Measurements from ENCODE around the gene MSTO1. TPM values are rescaled to one million over a fixed set of nuclear protein-coding genes. Genes with fewer than 3 reads are reported as not detected.
A peak's percentile ranks its signal among the peaks of the same experiment; 100 is the strongest.
"Not testable (repeated sequence)": the region's sequence is repeated elsewhere in the genome, so short reads cannot be mapped to it uniquely, and the experiment has no call there.

Gene MSTO1
- total and polyA plus RNA-seq, 5 donors from 2014 or later = 7.0 to 46.0 (median 11.7) TPM

- ATAC-seq (ENCODE audit: low read depth in 2 of 2) (peak; percentile 64 to 71), DNase-seq (peak in 2 of 3 donors; percentile 22 to 44)
- Mint-ChIP-seq H3K9me3 (no peaks in the 10 kb centered on the region), H3K4me3 (peak overlapping the region; percentile 46 to 90 (median 76)), H3K4me1 (peaks cover 0 to 11% (median 2%) of the 10 kb centered on the region in 4 donors), H3K27ac (peak overlapping the region; percentile 33 to 98 (median 92)), H3K36me3 (no peaks in the 10 kb centered on the region), H3K27me3 (no peaks in the 10 kb centered on the region)
- H3K4me1 ChIP-seq (ENCODE audit: control insufficient read depth, insufficient read depth, low read length, poor library complexity, severe bottlenecking) = peaks cover 8% of the 10 kb centered on the region
- H3K4me3 ChIP-seq (ENCODE audit: low read depth, low read length) = peak overlapping the region; percentile 68
- no peaks in the 10 kb centered on the region for H3K9me3 ChIP-seq (ENCODE audit: control insufficient read depth in 2 of 2, low read length in 2 of 2)
- H3K27ac ChIP-seq (ENCODE audit: insufficient read depth, low read length, poor library complexity, severe bottlenecking) = peak overlapping the region; percentile 42
- H3K36me3 ChIP-seq (ENCODE audit: control insufficient read depth, insufficient read depth, low read length) = no peaks in the 10 kb centered on the region
- H3K27me3 ChIP-seq (ENCODE audit: control insufficient read depth, insufficient read depth, low read length) = no peaks in the 10 kb centered on the region
Observed at GRCh38 chr1:155598842-155599331, 11.1 kb upstream of the MSTO1 start.

- not testable (repeated sequence) for H3K27ac ChIP-seq (ENCODE audit: insufficient read depth, low read length, poor library complexity, severe bottlenecking); H3K4me3 Mint-ChIP-seq; H3K36me3 ChIP-seq (ENCODE audit: control insufficient read depth, insufficient read depth, low read length); H3K9me3 Mint-ChIP-seq; H3K36me3 Mint-ChIP-seq; ATAC-seq (ENCODE audit: low read depth in 2 of 2); DNase-seq; H3K4me3 ChIP-seq (ENCODE audit: low read depth, low read length); H3K27me3 ChIP-seq (ENCODE audit: control insufficient read depth, insufficient read depth, low read length); H3K27me3 Mint-ChIP-seq; H3K9me3 ChIP-seq (ENCODE audit: control insufficient read depth in 2 of 2, low read length in 2 of 2); H3K4me1 ChIP-seq (ENCODE audit: control insufficient read depth, insufficient read depth, low read length, poor library complexity, severe bottlenecking)
- peaks cover 0 to 11% (median 2%) of the 10 kb centered on the region in 4 donors for H3K4me1 Mint-ChIP-seq
- peak overlapping the region in 1 of 3 donors; percentile 92 for H3K27ac Mint-ChIP-seq
Observed at GRCh38 chr1:155599828-155600572, 10.0 kb upstream of the MSTO1 start.

GRCh38 chr1:155607708-155608107, 2.3 kb upstream of the MSTO1 start:
- Mint-ChIP-seq H3K4me3 (peak overlapping the region in 3 of 4 donors; percentile 57 to 88 (median 71)), H3K36me3 (peaks cover 4% of the 10 kb centered on the region), H3K27me3 (peaks cover 10% of the 10 kb centered on the region), H3K27ac (no peak overlapping the region), H3K4me1 (peaks cover 0 to 10% (median 8%) of the 10 kb centered on the region in 4 donors), H3K9me3 (no peaks in the 10 kb centered on the region)
- no peak overlapping the region for H3K4me3 ChIP-seq (ENCODE audit: low read depth, low read length)
- H3K27me3 ChIP-seq (ENCODE audit: control insufficient read depth, insufficient read depth, low read length) = no peaks in the 10 kb centered on the region
- ATAC-seq (ENCODE audit: low read depth in 2 of 2) (no peak), DNase-seq (no peak)
- H3K9me3 ChIP-seq (ENCODE audit: control insufficient read depth in 2 of 2, low read length in 2 of 2) = no peaks in the 10 kb centered on the region
- no peak overlapping the region for H3K27ac ChIP-seq (ENCODE audit: insufficient read depth, low read length, poor library complexity, severe bottlenecking)
- H3K4me1 ChIP-seq (ENCODE audit: control insufficient read depth, insufficient read depth, low read length, poor library complexity, severe bottlenecking) = no peaks in the 10 kb centered on the region
- H3K36me3 ChIP-seq (ENCODE audit: control insufficient read depth, insufficient read depth, low read length) = no peaks in the 10 kb centered on the region

GRCh38 chr1:155608888-155609225, 1.2 kb upstream of the MSTO1 start:
- Histone ChIP-seq H3K4me3 (ENCODE audit: low read depth, low read length) (no peak overlapping the region), H3K27me3 (ENCODE audit: control insufficient read depth, insufficient read depth, low read length) (no peaks in the 10 kb centered on the region), H3K27ac (ENCODE audit: insufficient read depth, low read length, poor library complexity, severe bottlenecking) (no peak overlapping the region), H3K9me3 (ENCODE audit: control insufficient read depth in 2 of 2, low read length in 2 of 2) (no peaks in the 10 kb centered on the region), H3K4me1 (ENCODE audit: control insufficient read depth, insufficient read depth, low read length, poor library complexity, severe bottlenecking) (no peaks in the 10 kb centered on the region), H3K36me3 (ENCODE audit: control insufficient read depth, insufficient read depth, low read length) (no peaks in the 10 kb centered on the region)
- peaks cover 10% of the 10 kb centered on the region for H3K27me3 Mint-ChIP-seq
- H3K4me1 Mint-ChIP-seq = peaks cover 0 to 14% (median 9%) of the 10 kb centered on the region in 4 donors
- DNase-seq (no peak), ATAC-seq (ENCODE audit: low read depth in 2 of 2) (no peak)
- H3K9me3 Mint-ChIP-seq = no peaks in the 10 kb centered on the region
- peak overlapping the region in 3 of 4 donors; percentile 17 to 70 (median 69) for H3K4me3 Mint-ChIP-seq
- peaks cover 8% of the 10 kb centered on the region for H3K36me3 Mint-ChIP-seq
- no peak overlapping the region for H3K27ac Mint-ChIP-seq

GRCh38 chr1:155610257-155610647, 234 bp downstream of the MSTO1 start:
- not testable (repeated sequence) for DNase-seq; H3K9me3 ChIP-seq (ENCODE audit: control insufficient read depth in 2 of 2, low read length in 2 of 2); H3K36me3 ChIP-seq (ENCODE audit: control insufficient read depth, insufficient read depth, low read length); H3K27me3 ChIP-seq (ENCODE audit: control insufficient read depth, insufficient read depth, low read length); H3K27ac ChIP-seq (ENCODE audit: insufficient read depth, low read length, poor library complexity, severe bottlenecking); H3K4me1 ChIP-seq (ENCODE audit: control insufficient read depth, insufficient read depth, low read length, poor library complexity, severe bottlenecking); H3K4me3 ChIP-seq (ENCODE audit: low read depth, low read length); H3K9me3 Mint-ChIP-seq
- ATAC-seq (ENCODE audit: low read depth in 2 of 2) = peak; percentile 1 to 5
- Mint-ChIP-seq H3K27ac (peak overlapping the region in 1 of 3 donors; percentile 94), H3K36me3 (peaks cover 11% of the 10 kb centered on the region), H3K4me1 (peaks cover 0 to 14% (median 9%) of the 10 kb centered on the region in 4 donors), H3K27me3 (peaks cover 10% of the 10 kb centered on the region), H3K4me3 (peak overlapping the region; percentile 96 to 100 (median 98))

GRCh38 chr1:155613226-155613625, 3.2 kb downstream of the MSTO1 start:
- H3K9me3 Mint-ChIP-seq; H3K27me3 ChIP-seq (ENCODE audit: control insufficient read depth, insufficient read depth, low read length); ATAC-seq (ENCODE audit: low read depth in 2 of 2); H3K27me3 Mint-ChIP-seq; H3K36me3 ChIP-seq (ENCODE audit: control insufficient read depth, insufficient read depth, low read length); H3K4me1 ChIP-seq (ENCODE audit: control insufficient read depth, insufficient read depth, low read length, poor library complexity, severe bottlenecking); H3K4me3 ChIP-seq (ENCODE audit: low read depth, low read length); H3K9me3 ChIP-seq (ENCODE audit: control insufficient read depth in 2 of 2, low read length in 2 of 2); H3K27ac ChIP-seq (ENCODE audit: insufficient read depth, low read length, poor library complexity, severe bottlenecking); DNase-seq; H3K27ac Mint-ChIP-seq: not testable (repeated sequence)
- H3K4me1 Mint-ChIP-seq = peaks cover 0 to 14% (median 9%) of the 10 kb centered on the region in 4 donors
- H3K36me3 Mint-ChIP-seq = peaks cover 11% of the 10 kb centered on the region
- H3K4me3 Mint-ChIP-seq = peak overlapping the region in 2 of 4 donors; percentile 49 to 76

- H3K4me3 Mint-ChIP-seq = no peak overlapping the region
- Histone ChIP-seq H3K27ac (ENCODE audit: insufficient read depth, low read length, poor library complexity, severe bottlenecking) (no peak overlapping the region), H3K9me3 (ENCODE audit: control insufficient read depth in 2 of 2, low read length in 2 of 2) (no peaks in the 10 kb centered on the region), H3K4me3 (ENCODE audit: low read depth, low read length) (no peak overlapping the region), H3K4me1 (ENCODE audit: control insufficient read depth, insufficient read depth, low read length, poor library complexity, severe bottlenecking) (no peaks in the 10 kb centered on the region), H3K36me3 (ENCODE audit: control insufficient read depth, insufficient read depth, low read length) (no peaks in the 10 kb centered on the region), H3K27me3 (ENCODE audit: control insufficient read depth, insufficient read depth, low read length) (no peaks in the 10 kb centered on the region)
- no peak for DNase-seq
- no peaks in the 10 kb centered on the region for H3K9me3 Mint-ChIP-seq
- peak overlapping the region in 1 of 3 donors; percentile 65 for H3K27ac Mint-ChIP-seq
- H3K27me3 Mint-ChIP-seq = peaks cover 4% of the 10 kb centered on the region
- no peaks in the 10 kb centered on the region for H3K36me3 Mint-ChIP-seq
- no peak for ATAC-seq (ENCODE audit: low read depth in 2 of 2)
- H3K4me1 Mint-ChIP-seq = peaks cover 0 to 2% (median 0%) of the 10 kb centered on the region in 4 donors
Observed at GRCh38 chr1:155622191-155622590, 12.2 kb downstream of the MSTO1 start.

- H3K36me3 ChIP-seq (ENCODE audit: control insufficient read depth, insufficient read depth, low read length) = no peaks in the 10 kb centered on the region
- no peak overlapping the region for H3K27ac ChIP-seq (ENCODE audit: insufficient read depth, low read length, poor library complexity, severe bottlenecking)
- H3K27me3 ChIP-seq (ENCODE audit: control insufficient read depth, insufficient read depth, low read length) = no peaks in the 10 kb centered on the region
- Mint-ChIP-seq H3K27ac (no peak overlapping the region), H3K27me3 (peaks cover 4% of the 10 kb centered on the region), H3K4me3 (no peak overlapping the region), H3K36me3 (no peaks in the 10 kb centered on the region), H3K4me1 (peaks cover 0 to 2% (median 0%) of the 10 kb centered on the region in 4 donors), H3K9me3 (no peaks in the 10 kb centered on the region)
- no peaks in the 10 kb centered on the region for H3K4me1 ChIP-seq (ENCODE audit: control insufficient read depth, insufficient read depth, low read length, poor library complexity, severe bottlenecking)
- ATAC-seq (ENCODE audit: low read depth in 2 of 2) = no peak
- no peak for DNase-seq
- H3K9me3 ChIP-seq (ENCODE audit: control insufficient read depth in 2 of 2, low read length in 2 of 2) = no peaks in the 10 kb centered on the region
- no peak overlapping the region for H3K4me3 ChIP-seq (ENCODE audit: low read depth, low read length)
Observed at GRCh38 chr1:155623357-155623756, 13.3 kb downstream of the MSTO1 start.

Measured in CD4-positive, CD25-positive, alpha-beta regulatory T cell (primary cell).